Right ventricle myocardium inferior (tissue), 1 donor: ENCODE results near the gene TWIST2. TPM values are rescaled to one million over a fixed set of nuclear protein-coding genes. Genes with fewer than 3 reads are reported as not detected.

Source experiments
- ATAC-seq: fragments of 200-7000 bp; cut with Tn5 transposase; one replicate; pipeline ENCODE4 v1.9.1; 2020; ENCODE audit warnings: mild to moderate bottlenecking, moderate library complexity
- DNase-seq: peaks from one replicate; pipeline ENCODE4 v3.0.0; 2021; ENCODE audit errors: missing footprints
- intact Hi-C: fragments of 100-400 bp; cut with DNase I; formaldehyde crosslinking; loops from one replicate; pipeline ENCODE4 v1.11.0; 2022
- total RNA-seq: library from RNA; stranded (reverse); fragmentation: NEBNext Ultra II Directional; extraction: Animal tissue kit (Norgen Biotek cat#: 25700); gene quantifications from one replicate; pipeline ENCODE4 v1.2.1, GENCODE V29; 2021
- donor health status: DM: no; HTN: yes; CAD: no; lungs with severe emphysema.

The TWIST2 gene
- total RNA-seq, 1 donor from 2014 or later = 2.6 TPM

- DNase-seq (peak; percentile 20), ATAC-seq (no peak)
- intact Hi-C loops = no loop called here
Measured at GRCh38 chr2:238939521-238940403, 91.9 kb downstream of the TWIST2 start.

GRCh38 chr2:238940806-238941205 is 92.9 kb downstream of the TWIST2 start:
- ATAC-seq = no peak
- intact Hi-C loops = no loop called here
- DNase-seq = peak; percentile 61

GRCh38 chr2:238941262-238941792 is 93.4 kb downstream of the TWIST2 start:
- intact Hi-C loops = no loop called here
- DNase-seq (peak; percentile 14), ATAC-seq (no peak)

- intact Hi-C loops = no loop called here
- DNase-seq (peak; percentile 11), ATAC-seq (no peak)
Measured at GRCh38 chr2:238942080-238942725, 94.3 kb downstream of the TWIST2 start.

GRCh38 chr2:238942726-238943300 is 94.9 kb downstream of the TWIST2 start:
- no peak for ATAC-seq
- no peak for DNase-seq
- intact Hi-C loops = no loop called here

GRCh38 chr2:238943338-238944067 is 95.6 kb downstream of the TWIST2 start:
- intact Hi-C loops = no loop called here
- ATAC-seq = no peak
- peak; percentile 16 for DNase-seq

GRCh38 chr2:238945433-238946150 is 97.7 kb downstream of the TWIST2 start:
- intact Hi-C loops = loop anchor here (5.0 kb wide), 1 partner anchor 98 kb away; the partner anchor contains the start of gene TWIST2

GRCh38 chr2:238946318-238947242 is 98.7 kb downstream of the TWIST2 start:
- peak; percentile 58 for DNase-seq
- ATAC-seq = no peak

More at GRCh38 chr2:238945433-238946150, 97.7 kb downstream of the TWIST2 start:
- DNase-seq (peak; percentile 78), ATAC-seq (peak; percentile 90)

GRCh38 chr2:238947243-238947760 is 99.4 kb downstream of the TWIST2 start:
- intact Hi-C loops = loop anchor here (5.0 kb wide), 1 partner anchor 100 kb away; the partner anchor contains the start of gene TWIST2
- DNase-seq = peak; percentile 37
- ATAC-seq = no peak

More at GRCh38 chr2:238946318-238947242, 98.7 kb downstream of the TWIST2 start:
- intact Hi-C loops = loop anchor here (5.0 kb wide), 1 partner anchor 99 kb away; the partner anchor contains the start of gene TWIST2

GRCh38 chr2:238947920-238948710 is 100.2 kb downstream of the TWIST2 start:
- DNase-seq (no peak), ATAC-seq (peak; percentile 87)
- intact Hi-C loops = loop anchor here (5.0 kb wide), 1 partner anchor 101 kb away; the partner anchor contains the start of gene TWIST2

GRCh38 chr2:238948765-238949641 is 101.1 kb downstream of the TWIST2 start:
- intact Hi-C loops = loop anchor here (5.0 kb wide), 1 partner anchor 102 kb away; the partner anchor contains the start of gene TWIST2
- DNase-seq = no peak
- ATAC-seq = no peak

GRCh38 chr2:238949710-238950345 is 101.9 kb downstream of the TWIST2 start:
- DNase-seq = peak; percentile 4
- intact Hi-C loops = loop anchor here (5.0 kb wide), 1 partner anchor 103 kb away; the partner anchor contains the start of gene TWIST2
- ATAC-seq = no peak

- intact Hi-C loops = no loop called here
- DNase-seq (peak; percentile 20), ATAC-seq (no peak)
Measured at GRCh38 chr2:238950551-238950950, 102.7 kb downstream of the TWIST2 start.

- ATAC-seq = no peak
- intact Hi-C loops = no loop called here
Measured at GRCh38 chr2:238952261-238952919, 104.5 kb downstream of the TWIST2 start.

More at GRCh38 chr2:238952261-238952919, 104.5 kb downstream of the TWIST2 start:
- DNase-seq = no peak
